ENCODE results near the gene HOXC9.

The HOXC9 gene

DNA sequence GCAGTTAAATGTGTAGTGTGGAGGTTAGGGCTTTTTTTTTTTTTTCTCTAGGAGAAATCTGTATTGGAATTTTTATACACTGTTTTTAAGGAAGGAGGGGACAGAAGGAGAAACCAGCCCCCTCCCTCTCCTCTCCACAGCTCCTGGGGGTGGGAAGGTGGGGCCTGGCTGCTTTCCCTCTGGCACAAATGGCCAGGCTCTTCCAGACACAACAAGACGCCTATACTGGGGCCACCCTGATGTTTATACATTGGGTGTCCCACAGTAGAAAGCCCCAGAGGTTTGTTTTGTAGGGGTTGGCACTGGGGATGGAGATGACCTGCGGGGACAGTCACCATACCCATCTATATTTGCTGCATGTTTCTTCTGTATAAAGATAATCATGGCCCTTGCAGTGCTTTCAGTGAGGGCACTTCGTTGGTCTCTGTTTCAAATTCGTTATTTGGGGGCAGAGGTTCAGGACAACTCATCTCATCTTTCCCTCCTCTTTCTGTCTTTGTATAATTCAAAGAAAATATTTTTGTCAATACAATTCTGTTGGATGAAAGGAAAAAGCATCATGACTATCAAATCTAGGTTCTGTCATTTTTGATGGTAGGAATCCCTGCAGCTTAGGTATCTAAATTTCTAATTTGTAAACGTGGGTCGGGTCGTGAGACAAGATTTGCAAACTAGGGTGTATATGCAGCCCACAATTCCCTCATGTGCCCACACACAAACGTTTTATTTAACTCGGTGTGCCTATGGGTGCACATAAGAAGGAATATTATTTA, 23.0 kb upstream of the HOXC9 start:
- DNase-seq = no peak

DNA sequence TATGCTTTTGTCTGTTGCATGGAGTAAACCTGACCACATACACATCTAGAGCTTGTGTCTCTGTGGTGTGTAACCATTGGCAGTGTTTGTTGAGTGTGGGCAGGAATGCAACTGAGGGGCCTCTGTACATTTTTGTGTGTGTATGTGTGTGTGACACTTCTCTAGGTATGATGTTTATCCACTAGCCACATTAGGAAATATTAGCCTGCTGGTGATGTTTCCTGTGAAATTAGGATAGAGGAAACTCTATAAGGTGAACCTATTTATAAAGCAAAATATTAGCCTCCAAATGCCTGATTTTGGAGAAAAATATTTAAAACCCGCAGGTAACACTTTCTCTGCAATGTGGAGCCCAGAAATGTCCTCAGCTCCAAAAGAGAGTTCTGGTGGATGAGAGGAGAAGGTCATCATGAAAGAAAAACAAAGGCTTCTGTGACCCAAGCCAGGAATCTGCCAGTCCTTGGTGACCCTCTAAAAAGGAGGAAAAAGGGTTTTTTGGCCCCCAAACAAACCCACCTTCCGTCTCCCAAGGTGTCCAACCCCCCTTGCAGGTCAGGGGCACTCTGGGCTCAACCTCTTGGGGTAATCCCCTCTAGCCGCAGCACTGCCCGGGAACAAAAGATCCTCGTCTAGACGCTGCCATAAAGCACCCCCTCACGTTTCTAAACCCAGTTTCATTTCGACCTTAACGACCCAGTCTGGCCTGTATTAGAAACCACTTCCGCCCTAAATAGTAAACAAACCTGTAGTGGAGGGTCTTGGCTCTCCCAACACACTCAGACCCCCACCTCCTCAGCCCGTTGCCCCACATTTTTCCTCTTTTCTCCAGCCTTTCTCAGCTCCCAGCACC, 22.1 kb upstream of the HOXC9 start:
- DNase-seq = no peak

DNA sequence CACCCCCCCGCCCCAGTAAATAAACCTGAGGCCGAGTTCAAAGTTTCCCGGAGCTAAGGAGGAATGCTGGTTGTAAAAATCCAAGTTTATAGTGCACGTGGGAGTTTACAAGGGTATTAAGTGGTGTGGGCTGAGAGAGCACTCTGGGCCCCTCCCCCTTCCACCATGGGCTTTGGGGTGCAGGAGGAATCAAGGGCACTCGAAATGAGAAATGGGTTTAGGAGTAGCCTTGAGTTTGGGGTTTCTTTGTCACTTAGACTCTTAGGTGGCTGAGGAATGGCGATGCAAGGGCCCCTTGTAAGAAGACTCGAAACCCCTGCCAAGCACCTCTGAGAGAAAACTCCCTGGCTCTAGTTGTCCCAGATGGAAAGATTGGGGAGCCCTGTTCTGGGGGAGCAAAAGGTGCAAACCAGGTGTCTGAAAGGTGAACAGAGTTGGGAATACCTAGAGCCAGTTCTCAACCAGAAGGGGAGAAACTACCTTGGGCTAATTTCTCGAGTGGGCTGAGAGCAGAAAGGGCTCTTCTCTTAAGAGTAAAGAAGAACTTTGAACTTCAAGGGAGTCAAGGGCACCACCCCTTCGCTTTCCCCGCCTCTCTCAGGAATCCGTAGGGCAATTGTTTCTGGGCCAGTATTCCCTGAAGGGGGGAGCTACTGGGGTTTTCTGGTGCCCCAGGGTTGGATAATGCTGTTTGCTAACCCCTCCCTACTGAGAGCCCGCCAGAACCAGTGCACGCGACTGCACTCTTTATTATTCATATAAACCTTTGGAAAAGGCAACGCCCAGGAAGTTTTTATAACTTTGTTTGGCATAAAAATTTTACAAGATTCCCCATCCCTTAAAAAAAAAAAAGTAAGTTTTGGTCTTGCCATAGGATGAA, 21.2 kb upstream of the HOXC9 start:
- DNase-seq = no peak

DNA sequence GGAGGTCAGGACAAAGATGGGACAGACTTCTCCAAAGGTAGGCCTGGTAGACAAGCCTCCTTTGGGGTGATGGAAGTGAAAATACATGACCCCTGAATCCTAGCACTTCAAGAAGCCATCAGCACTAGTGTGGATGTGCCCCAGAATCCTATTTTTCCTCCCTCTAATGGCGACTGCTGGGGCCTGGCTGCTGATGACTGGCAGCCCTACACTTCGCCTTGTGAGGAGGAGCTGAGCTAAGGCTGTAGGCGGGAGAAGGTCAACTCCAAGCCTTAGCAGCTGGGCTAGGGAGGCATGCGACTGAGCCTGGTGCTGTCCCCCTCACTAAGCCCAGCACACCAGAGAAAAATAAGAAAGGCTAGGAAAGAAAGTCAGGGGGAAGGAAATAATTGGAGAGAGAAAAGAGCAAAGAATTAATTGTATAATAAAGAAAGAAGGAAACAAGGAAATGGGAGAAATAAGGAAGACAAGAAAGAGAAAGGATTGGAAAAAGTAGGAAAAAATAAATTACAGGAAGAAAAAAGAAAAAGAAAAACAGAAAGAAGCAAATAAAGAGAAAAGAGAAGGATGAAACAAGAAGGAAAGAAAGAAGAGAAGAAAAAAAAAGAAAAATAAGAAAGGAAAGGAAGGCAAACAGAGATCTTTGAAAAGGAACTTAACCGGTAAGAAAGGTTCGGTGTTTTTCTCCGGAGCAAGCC, 19.7 kb upstream of the HOXC9 start:
- DNase-seq = no peak

DNA sequence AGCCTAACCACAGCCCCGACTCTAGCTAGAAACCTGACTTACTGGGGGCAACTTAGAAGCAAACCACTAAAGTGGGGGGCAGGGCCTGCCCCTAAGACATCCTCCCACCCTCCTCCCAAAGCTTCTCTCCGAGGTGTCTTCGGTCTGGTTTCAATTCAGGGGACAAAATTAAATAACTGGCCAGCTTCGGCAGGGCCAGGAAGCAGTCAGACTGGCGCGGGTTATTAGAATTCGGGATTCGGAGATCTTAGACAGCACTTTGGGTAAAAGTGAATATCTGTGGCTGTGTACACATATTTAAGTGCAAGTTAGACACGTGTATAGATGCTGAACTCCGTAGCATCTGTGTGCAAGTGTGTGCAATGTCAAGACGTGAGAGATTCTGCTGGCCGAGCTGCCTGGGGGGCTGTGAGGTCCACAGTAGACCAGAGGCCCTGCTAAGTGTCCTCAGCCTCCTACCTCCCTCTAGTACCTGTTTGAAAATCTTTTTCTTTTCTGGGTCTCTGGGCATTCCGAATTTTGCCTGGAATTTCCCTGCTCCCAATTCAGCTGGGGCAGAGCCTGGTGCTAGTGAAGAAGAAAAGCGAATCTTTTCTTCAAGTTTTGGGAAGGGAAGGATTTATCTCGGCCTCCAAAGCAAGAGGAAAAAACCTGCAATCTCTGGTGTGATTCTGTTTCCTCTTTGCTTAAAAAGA, 19.0 kb upstream of the HOXC9 start:
- no peak for DNase-seq

DNA sequence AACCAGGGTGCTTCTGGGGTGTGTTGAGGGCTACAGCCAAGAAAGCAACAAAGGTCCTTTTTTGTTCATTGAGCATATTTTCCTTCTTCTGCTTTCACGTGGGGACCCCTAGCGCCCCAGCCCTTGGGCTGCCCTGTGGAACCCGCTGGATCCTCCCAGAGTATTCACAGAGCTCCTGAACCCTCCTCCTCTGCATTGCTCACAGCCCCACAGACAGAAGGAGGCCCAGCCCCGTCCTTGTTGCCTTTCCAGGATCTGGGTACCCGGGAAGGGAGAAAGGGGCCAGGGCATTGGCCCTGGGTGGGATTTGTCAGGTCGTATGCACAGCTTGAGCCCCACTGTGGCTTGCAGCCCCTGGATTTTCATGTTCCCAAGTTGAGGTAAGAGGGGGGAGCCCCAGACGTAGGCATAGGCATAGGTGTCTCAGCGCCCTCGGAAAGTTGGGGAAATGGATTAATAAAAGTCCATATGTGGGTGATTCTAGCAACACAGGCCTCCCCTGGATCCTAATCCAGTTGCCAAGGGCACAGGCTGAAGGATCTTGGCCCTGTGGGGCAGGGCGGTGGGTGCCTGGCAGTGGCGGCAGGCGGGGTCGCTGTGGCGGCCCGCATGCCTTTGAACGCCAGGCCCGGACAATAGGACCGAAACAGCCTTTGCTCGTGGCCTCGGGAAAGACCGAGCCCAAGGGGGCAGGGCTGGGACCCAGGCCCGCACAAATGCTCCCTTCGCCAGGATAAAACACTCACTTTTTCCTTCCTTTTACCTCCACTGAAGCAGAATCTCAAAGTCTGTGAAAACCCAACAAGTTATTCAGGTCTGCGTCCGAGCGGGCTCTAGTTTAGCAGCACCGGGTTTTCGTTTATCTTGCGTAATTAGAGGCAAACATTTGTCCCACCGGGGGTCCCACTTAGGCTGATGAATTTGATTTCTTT, 18.1 kb upstream of the HOXC9 start:
- no peak for DNase-seq

DNA sequence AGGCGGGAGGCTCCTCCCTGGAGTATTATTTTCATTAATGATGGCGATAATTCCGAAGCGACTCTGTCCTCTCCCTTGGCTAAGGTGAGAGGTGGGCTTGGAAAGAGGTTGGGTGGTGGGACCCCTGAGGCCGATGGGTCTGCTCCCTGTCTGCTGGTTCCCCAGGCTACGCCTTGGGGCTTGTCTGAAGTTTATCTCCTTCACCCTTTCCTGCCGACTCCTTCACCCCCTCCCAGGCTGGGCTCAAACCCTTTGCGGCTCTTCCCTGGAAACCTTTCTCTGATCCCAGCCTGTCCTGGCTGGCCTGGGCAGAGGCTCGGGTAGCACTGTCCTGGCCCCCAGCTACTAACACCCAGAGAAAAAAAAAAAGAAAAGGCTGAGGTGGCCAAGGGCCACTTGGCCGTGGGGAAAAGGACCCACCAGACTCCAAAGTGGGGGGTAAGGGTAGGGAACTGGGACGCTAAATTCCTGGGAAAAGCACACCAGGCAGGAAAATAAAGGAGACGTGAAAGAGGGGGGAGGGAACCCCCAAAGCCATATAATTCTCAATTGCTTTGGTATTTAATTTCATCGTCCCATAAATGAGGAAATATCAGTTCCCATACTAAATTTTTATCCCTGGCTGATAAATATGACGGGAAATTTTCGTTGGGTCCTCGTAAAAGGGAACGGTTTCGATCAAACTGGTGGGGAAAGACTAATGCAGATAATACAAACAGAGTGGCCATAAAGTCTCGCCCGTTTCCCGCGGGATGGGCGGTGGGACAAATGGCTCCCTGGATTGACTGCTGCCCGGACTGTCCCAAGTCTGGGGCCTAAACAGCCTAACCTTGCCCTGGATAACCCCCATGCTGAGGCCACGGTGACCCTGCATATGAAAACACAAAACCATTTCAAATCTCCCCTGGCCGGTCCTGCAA, 17.1 kb upstream of the HOXC9 start:
- no peak for DNase-seq

DNA sequence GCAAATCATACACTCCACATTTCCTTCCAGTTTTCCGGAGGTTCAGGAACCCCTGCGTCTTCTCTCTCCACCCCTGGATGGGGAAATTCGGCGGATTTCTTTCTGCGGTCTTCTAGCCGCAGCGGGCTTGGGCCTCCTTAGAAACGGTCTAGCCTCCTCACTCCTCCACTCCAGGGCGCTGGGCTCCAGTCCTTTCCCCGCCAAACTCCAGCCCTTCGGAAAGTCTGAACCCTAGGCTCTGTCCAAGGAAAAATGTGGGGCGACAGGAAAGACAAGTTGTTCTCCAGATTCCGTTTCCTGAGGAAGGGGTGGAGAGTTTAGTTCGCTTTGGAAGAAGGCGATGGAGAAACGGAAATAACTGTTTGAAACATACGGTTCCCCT, 16.4 kb upstream of the HOXC9 start:
- no peak for DNase-seq

DNA sequence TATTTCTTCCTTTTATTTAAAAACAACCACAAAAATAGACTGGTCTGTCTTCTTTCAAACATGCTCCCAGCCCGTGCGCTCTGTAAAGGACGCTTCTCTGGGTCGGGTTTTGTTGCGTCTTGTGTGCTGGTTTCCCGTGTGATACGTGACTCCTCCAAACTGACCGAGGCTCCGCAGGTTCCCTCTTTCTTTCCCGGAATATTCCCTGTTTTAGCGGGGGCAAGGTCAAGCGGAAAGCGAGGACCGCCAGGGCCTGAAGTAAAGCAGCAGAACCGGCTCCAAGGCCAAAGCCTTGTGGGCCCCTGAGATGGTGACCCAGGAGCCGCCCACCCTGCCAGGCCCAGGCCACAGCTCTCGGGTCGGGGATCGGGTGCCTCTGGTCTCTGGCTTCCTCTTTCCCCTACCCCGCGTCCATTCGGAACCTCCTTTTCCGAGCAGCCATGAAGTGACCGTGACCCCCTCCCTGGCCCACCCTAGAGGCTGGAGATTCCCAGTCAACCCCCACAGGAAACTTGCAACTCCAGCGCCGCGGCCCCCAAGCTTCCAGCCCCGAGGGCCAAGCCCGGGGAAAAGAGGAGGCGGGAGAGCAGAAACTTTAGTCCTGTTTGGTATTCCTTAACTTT, 15.9 kb upstream of the HOXC9 start:
- no peak for DNase-seq

DNA sequence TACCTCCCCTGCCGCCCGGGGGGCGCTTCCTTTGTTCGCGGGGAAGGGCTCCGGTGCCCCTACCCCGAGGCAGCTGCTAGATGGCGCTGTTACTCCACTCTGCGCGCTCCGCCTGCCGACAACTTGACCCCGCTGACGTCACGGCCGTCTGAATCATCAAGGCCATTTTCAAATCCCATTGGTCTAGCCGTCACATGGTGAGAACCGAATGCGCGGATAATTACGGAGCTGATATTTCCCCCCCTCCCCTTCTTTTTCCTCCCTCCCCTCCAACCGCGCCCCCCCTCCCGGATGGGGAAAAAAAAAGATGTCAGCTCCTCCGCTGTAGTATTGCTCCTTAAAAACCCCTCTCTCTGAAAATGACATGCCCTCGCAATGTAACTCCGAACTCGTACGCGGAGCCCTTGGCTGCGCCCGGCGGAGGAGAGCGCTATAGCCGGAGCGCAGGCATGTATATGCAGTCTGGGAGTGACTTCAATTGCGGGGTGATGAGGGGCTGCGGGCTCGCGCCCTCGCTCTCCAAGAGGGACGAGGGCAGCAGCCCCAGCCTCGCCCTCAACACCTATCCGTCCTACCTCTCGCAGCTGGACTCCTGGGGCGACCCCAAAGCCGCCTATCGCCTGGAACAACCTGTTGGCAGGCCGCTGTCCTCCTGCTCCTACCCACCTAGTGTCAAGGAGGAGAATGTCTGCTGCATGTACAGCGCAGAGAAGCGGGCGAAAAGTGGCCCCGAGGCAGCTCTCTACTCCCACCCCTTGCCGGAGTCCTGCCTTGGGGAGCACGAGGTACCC, 14.9 kb upstream of the HOXC9 start, which contains the start of gene HOXC10:
TSS of gene HOXC10 (plus strand) at position 246 of the 791 bp plus-strand sequence. CDS start at position 360, 114 bp downstream.
- peak; percentile 80 for DNase-seq

DNA sequence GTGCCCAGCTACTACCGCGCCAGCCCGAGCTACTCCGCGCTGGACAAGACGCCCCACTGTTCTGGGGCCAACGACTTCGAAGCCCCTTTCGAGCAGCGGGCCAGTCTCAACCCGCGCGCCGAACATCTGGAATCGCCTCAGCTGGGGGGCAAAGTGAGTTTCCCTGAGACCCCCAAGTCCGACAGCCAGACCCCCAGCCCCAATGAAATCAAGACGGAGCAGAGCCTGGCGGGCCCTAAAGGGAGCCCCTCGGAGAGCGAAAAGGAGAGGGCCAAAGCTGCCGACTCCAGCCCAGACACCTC, 14.3 kb upstream of the HOXC9 start:
- no peak for DNase-seq

DNA sequence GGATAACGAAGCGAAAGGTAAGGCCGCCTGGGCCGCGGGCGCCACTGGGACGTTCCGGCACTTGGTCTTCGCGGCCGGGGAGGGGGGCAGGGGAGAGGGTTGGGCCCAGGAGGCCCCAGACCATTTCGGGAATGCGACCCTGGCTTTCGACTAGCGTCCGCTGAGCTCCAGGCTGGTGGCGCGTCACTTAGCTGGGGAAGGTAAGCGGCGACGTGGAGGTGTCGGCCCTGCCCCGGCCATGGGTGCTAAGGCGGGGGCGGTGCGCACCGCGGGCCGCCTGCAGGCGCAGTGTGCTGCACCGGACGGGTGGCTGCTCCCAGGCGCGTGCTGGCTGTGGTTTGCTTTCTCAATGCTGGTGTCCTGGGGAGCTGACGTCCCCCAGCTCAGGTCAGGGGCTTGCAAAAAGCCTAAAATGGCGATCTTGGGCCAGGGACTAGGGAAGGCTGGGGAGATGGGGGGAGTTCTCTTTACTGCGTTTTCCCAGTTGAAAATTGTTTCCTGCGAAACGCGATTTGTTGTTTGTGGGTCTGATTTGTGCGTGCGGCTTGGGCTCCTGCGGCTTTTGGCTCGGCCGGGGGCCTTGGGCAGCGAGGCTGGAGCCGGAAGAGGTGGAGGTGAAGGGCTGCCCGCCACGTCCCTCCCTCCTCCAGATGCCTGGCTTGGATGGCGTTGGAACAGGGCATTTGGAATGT, 13.8 kb upstream of the HOXC9 start:
- DNase-seq = no peak

DNA sequence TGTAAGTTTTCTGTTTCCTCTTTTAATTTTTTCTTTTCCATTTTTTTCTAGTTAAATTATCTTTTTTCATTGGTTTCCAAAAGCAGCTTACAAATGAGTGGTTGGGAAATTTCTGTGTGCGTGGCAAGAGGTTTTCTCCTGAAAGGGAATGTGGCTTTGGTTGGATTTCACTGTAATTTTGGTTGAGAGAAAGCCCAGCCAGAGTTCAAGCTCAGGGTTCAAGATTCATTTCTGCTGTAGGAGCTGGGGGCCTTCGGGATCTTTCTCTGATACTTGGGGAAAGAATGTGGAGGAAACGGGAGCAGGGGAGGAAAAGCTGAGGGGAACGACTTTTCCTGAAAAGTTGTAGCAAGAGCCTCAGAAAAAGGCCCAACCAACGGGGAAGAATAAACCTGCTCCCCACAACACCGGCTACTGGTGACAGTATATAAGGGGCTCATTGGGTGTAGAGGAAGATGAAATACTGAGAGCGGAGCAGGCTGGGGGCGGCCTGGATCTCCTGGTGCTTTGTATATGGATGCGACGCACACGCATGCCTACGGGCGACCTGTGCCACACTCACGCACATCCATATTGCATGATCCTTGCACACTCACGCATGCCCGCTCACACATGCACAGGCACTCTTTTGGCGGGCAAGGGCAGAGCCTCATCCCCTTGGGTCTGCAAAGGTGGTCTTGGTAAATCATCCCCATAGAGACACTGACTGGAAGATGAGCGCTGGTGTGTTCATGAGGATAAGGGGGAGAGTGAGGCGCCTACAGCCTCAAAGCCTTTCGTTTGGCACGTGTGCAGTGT, 13.1 kb upstream of the HOXC9 start:
- DNase-seq = no peak

DNA sequence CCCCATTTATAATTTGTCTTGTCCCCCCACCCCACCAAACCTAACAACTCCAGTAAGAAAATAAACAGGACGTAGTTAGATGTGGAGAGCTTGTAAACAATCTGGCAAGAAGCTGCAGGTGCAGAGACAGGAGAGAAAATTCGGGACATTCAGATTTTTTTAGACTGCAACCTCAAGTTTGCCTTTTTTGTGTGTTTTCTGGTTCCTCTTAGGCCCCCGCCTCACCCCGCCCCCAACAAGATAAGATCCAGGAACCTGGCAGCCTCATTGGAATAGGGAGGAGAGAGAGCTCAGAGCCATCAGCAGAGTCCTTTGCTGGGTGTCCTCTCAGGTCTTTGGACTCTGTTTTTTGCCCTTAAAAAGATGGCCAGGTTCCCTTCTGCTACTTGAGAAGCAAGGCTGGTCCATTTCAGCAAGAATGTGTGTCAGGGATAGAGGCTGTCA, 12.2 kb upstream of the HOXC9 start:
- DNase-seq = no peak

DNA sequence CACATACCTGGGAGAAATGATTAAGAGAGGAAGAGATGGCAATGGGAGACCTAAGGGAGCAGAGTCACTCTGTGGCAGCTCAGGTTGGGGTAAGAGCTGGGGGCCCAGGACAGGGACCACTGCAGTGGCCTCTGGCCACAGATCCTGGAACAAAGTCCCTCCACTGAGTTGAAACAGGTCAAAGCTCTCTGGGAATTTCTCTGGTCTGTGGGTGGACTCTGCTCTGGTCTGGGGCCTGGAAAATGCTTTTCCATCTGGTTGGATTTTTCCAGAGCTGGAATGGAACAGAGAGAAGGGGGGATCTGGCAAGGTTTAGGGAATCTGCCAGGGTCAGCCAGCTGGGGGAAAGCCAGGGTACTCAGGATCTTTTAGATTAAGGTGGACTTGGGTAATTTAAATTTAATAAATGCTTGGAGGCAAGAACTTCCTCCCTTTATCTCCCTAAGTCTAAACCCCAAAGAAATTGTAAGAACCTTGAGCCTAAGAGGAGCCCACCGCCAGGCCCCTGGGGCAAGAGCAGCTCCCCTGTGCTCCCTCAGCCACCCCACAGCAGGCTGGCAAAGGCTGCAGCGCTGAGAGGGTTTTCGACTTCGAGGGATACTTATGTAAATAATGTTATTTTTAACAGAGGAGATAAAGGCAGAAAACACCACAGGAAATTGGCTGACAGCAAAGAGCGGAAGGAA, 11.3 kb upstream of the HOXC9 start:
- no peak for DNase-seq

Measured in stimulated activated CD4-positive, alpha-beta T cell treated with anti-CD3 and anti-CD28 coated beads, Interleukin-12 subunit alpha, Interleukin-12 subunit beta, amount 100 ng/mL, for 4 hours (primary cell).